CD4-positive, alpha-beta T cell treated with Interleukin-15 for 1 hour (primary cell): ENCODE data around the gene NR1D2.

Experiments
- DNase-seq: peaks from one replicate; pipeline ENCODE4 v3.0.0-alpha.2; 2020

Gene NR1D2

DNA sequence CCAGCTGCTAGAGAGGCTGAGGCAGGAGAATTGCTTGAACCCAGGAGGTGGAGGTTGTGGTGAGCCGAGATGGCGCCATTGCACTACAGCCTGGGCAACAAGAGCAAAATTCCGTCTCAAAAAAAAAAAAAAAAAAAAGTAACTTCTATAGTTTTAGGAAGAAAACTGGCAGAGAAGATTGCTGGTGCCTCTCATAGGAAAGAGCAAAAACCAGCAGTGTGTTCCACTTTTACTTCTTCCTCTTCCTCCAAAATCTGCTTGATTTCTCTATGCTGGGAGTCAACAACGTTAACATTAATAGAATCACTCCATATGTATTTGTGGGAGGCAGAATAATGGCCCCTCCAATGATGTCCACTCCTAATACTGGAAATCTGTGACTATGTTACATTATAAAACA lies 12.5 kb upstream of the NR1D2 start:
- no peak for DNase-seq

DNA sequence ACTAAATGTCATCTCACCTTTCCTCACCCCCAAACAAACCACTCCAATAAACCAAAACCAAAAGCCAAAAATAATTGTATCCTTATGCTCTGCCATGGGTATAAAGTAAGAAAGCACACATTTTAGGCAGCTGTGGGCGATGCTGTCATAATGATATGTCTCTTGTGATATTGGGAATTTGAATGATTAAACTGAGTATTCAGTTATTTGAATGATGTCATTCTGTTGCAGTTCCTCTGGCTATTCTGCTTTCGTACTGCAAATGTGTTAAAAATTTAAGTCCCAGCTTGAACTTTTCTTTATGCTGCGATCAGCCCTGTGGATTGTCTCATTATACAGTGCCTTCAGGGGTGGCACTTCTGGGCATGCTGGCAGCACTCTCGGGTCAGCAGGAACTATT lies 10.8 kb upstream of the NR1D2 start:
- no peak for DNase-seq

GRCh38 chr3:23937296-23937695 lies 7.8 kb upstream of the NR1D2 start:
- no peak for DNase-seq

DNA sequence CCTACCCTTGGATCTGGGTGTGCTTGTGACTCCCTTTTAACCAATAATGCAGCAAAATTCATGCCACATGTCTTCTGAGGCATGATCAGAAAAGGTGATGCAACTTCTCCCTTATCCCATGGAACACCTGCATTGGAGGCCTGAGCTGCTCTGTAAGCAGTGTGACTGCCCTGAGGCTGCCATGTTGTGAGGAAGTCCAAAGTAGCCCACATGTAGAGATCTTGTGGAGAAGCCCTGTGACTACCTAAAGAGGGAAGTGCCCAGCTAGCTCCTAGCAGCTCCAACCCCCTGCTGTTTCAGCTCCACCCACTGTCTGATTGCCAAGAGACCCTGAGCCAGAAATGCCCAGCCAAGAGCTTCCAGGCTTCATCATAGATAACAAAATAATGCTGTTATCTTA lies 6.4 kb upstream of the NR1D2 start:
- no peak for DNase-seq

GRCh38 chr3:23940775-23941174 lies 4.3 kb upstream of the NR1D2 start:
- DNase-seq: no peak

DNA sequence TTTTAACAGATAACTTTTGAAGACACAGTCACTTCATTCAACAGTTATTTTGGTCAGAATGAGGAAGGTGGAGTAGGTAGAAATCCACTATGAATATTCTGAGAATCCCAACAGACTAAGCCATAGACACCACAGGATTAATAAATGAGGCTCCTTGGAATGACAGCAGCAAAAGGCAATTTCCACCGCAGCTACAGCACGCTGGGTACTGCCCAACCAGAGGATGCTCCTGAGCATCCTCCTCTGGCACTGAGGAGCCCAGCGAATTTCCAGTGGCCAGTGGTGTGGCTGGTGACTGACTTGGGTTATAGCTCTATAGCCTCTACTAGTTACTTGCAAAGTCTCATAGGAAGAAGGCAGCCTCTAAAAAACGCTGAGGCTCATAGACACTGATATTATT lies 3.6 kb upstream of the NR1D2 start:
- no peak for DNase-seq

DNA sequence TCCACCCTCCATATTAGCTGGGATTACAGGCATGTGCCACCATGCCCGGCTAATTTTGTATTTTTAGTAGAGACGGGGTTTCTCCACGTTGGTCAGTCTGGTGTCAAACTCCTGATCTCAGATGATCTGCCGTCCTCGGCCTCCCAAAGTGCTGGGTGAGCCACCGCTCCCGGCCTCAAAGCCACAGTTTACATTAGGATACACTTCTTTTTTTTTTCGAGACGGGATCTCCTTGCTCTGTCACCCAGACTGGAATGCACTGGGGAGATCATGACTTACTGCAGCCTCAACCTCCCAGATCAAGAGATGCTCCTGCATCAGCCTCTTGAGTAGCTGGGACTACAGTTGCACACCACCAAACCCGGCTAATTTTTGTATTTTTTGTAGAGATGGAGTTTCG lies 2.5 kb upstream of the NR1D2 start:
- DNase-seq: no peak

DNA sequence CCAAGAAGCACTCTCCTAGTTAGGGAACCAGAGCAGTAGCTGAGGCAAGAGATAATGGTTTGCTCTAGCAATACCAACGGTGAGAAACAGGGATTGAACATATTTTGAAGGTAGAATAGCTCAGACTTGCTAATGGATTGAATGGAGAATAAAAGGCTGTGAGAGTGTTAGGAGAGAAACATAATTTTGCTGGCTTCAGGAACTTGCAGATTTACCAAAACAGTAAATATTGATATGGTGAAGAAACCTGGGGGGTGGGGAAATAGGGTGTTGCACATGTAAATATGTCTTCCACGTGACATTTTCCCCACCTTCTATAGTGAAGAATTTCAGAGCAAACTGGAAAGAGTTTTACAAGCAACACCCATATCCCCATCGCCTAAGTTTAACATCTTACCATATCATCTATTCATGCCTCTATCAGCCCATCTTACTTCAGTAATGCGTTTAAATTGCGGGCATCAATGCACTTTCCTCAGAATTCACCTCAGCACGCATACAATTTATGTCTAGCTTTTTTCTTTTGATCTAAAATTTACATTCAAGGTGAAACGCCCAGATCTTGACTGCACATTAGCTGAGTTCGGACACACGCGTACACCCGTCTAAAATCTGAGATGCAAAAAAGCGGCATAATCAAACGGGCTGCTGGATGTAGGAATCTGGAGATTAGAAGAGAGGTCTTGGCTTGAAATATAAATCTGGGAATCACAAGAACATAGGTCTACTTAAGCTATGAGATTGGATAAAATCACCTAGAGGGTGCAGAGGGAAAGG lies 891 bp upstream of the NR1D2 start:
- DNase-seq: no peak

DNA sequence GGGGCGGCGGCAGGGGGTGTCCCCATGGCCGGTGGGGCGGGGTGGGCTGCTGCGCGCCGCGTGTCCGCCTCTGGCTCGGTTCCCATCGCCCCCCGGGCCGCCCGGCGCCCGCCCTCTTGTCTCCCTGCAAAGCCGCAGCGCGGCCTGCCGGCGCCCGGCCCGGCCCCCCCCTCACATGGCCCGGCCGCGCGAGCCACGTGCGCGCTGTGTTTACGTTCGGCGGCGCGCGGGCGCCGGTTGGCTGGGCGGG lies 502 bp downstream of the NR1D2 start:
- DNase-seq: no peak

DNA sequence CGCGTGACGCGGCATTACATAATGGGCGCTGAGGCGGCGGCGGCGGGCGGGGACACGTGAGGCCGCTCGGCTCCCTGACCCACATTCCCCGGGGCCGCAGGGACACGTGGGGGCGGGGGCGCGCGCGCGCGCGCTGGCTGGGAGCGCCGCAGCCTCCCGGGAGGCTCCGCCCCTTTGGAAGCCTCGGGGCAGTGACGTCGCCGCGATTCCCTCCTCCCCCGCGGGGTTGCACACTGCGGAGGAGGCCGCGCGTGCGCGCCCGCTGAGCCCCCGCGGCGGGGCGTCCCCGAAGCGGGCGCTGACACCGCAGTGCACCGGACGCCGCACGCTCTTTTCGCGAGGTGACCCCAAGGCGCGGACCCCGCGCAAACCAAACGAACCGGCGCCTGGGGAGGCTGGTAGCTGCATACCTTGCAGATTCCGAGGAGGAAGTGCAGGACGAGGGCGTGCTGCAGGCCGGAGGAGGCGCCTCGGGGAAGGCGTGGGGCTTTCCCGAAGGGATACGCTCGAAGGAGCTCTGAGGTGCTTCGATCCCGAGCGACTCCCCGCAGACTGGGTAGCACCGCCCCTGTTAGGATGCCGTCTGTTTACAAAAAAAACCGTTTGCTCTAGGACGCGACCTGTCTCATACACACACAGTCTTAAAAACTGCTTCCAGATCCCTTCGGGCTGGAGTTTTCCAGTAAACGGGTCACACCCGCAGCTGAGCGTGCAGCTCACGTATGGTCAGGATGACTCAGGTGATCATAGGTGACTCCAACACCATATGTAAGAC lies 1.0 kb downstream of the NR1D2 start:
- peak; percentile 98 for DNase-seq

GRCh38 chr3:23948761-23949160 lies 3.7 kb downstream of the NR1D2 start:
- DNase-seq: no peak

DNA sequence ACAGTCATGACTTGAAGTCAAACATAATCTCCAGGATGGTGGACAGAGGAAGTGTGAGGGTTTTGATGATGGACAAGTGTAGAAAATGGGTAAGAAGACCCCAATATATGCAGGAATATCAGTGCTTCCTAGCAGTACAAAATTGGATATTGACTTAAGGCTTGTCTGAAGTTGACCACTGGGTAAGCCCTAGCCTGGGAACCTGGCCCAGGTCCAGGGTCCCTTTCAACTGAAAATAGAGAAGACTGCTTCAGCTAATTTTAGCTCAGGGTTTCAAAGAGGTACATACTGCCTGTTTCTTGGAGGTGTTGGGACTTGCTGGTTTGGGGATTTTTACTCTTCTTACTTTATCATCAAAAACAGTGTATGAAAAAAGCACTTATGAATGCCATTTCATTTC lies 4.7 kb downstream of the NR1D2 start:
- DNase-seq: no peak

DNA sequence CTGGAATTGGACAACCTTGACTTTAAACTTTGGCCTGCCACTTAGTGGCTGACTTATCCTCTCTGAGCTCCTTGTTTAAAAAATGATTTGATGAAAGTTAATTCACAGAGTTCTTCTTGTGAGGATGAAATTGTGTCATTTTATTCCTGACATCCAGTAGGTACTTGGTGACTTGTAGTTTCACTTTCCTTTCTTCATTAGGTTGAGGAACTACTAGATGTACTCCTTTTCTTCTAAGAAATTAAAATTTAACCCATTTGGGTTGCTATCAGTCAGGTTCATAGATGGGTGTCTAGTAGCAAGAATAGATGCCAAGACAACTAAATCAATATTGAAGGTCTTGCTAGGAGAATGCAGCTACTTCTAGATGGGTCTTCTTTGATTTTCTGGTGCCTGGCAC lies 5.2 kb downstream of the NR1D2 start:
- no peak for DNase-seq

DNA sequence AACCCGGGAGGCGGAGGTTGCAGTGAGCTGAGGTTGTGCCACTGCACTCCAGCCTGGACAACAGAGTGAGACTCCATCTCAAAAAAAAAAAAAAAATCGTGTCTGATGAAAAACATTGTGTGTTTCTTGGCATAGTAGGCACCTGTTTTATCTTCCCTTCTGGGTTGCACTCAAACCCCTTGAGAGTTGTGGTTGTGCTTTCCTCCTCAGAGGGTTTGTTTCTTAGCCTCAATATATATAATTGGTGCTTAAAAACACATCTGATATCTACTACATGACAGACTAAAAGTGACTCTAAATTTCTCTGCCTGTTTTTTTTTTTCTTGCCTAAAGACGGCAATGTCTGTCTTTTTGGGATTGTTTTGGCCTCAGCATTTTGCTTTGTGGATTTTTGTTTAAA lies 7.6 kb downstream of the NR1D2 start:
- peak; percentile 35 for DNase-seq

DNA sequence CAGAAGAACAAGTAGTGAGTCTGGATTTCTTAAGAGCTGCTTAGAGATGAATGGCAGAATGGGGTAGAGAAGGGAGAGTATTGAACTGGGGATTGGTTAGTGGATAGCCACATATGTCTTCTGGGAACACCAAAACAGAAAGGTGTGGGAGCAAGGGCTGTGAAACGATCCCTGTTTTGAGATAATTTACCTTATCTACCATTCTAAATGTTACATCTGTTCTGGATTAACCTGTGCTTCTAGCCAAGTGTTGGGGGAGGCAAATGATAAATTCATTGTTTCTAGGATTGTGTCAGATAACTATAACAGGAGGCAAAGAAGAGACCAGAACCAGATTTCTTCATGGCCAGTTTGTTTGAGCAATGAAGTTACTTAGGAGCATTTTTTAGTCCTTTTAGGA lies 8.4 kb downstream of the NR1D2 start:
- no peak for DNase-seq

- no peak for DNase-seq
Observed at GRCh38 chr3:23954144-23954543, 9.1 kb downstream of the NR1D2 start.

DNA sequence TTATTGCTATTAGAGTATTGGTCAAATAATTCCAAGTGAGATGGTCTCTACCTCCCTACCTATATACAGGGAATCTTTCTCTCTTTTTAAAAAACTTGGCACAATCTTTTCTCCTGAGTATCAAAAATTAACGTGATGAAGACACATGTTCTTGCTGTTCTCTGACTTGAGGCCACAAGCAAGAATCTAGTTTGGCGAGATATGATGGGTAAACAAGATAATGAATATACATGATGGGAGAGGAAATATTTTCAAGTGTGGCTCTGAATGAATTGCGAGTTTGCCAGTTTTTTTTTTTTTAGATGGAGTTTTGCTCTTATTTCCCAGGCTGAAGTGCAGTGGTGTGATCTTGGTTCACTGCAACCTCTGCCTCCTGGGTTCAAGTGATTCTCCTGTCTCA lies 11.6 kb downstream of the NR1D2 start:
- DNase-seq: no peak

DNA sequence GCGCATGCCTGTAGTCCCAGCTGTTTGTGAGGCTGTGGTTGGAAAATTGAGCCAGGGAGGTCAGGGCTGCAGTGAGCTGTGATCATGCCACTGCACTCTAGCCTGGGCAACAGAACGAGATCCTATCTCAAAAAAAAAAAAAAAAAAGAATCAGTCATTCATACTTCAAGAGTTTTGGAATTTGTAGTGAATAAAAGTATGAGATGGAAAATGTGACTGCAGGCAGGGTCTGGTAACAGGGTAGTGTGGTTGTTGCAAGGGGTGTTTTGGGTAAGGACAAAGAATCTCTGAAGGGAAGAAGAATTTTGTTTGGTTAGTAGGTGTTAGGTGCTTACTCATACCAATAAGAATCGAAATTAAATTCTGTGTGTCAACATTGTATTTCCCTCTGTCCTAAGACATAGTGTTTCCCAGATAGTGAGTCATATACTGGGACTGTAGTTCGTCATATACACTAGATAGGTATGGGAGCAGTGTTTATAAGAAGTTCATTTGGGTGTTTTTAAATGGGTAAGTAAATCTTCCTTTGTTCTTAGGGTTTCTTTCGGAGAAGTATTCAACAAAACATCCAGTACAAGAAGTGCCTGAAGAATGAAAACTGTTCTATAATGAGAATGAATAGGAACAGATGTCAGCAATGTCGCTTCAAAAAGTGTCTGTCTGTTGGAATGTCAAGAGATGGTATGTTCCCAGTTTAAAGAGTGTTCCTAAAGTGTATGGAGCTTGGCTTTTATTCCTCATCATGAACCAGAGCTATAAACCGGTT lies 14.2 kb downstream of the NR1D2 start:
- DNase-seq: no peak

DNA sequence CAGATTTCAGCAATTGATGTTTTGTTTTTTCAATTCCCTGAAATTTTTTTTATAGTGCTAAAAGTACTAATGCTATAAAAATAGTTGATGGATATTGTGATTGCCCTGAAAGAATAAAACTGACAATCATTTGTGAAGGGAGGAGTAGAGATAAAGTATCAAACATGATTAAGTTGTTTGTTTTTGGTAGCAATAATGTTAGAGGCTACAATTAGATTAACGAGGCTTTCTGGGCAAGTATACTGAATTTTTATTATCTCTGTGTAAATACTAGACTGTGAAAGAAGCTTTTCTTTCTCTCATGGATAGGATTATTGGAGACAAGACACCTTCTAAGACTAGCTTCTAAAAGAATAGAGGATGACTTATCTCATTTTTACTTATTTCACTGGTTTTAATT lies 15.6 kb downstream of the NR1D2 start:
- DNase-seq: no peak

DNA sequence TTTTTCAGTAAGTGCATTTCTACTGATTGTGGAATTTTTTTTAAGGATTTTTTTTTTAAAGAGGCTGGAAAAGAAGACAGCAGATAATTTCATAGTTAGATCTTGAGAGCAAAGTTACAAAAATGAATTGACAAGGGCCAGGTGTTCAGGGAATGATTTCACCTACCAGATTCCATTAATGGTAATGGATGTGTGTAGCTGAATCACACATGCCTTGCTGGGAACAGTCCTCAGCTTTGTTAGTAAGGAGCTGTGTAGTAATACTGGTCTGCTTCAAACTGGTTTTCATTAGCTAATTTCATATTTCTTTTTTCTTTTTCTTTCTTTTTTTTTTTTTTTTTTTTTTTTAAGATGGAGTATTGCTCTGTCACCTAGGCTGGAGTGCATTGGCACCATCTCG lies 16.0 kb downstream of the NR1D2 start:
- DNase-seq: no peak

GRCh38 chr3:23961913-23962312 lies 16.8 kb downstream of the NR1D2 start:
- DNase-seq: no peak

GRCh38 chr3:23964537-23965235 lies 19.6 kb downstream of the NR1D2 start:
- no peak for DNase-seq

GRCh38 chr3:23966328-23966727 lies 21.2 kb downstream of the NR1D2 start:
- DNase-seq: no peak
